ENCODE results near the gene MCF2L2. TPM values are rescaled to one million over a fixed set of nuclear protein-coding genes. Genes with fewer than 3 reads are reported as not detected.

The MCF2L2 gene
- total and polyA plus RNA-seq, 9 donors = 0.12 to 2.2 (median 0.61) TPM

DNA sequence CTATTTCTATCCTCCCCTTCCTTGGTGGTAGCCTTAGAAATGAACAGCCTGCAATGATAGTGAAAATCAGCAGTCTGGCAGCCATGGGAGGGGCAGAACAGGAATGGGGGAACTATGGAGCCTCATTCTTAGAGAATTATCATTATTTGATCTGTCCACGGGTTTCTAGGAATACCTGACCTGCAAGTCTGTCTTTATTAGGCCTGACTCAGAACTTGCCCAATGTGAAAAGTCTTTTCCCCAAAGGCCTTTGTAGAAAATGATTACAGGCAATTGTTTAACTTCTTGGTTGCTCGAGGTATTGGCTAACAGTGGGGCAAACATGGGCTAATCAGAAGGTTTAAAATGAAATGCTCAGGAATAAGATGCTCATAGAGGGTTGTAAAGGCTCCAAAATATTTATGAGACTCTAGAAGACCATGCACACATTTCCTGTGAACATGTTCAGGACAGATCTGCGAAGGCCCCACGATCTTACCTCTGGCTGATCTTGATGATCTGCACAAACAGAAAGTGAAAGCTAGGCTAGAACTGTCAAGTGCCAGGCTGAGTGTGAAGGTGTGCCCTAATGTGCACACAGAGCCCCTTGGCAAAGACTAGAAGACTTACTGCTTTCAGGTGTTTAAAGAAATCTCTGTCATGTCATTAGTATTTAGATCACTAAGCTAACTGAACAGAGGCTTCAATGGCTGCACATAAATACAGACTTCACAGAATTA is 226.3 kb downstream of the MCF2L2 start:
- Histone ChIP-seq H3K36me3 (no peaks in the 10 kb centered on the region), H3K9me3 (no peaks in the 10 kb centered on the region), H3K4me3 (no peak overlapping the region), H3K27ac (no peak overlapping the region), H3K27me3 (no peaks in the 10 kb centered on the region), H3K4me1 (ENCODE audit: insufficient read depth) (no peaks in the 10 kb centered on the region)
- no peak for DNase-seq
- TF ChIP-seq POLR2A (IDR thresholded peaks at IDR 0.05) (no peak), EP300 (IDR thresholded peaks at IDR 0.05) (no peak)
- TF ChIP-seq, protein P1, sequence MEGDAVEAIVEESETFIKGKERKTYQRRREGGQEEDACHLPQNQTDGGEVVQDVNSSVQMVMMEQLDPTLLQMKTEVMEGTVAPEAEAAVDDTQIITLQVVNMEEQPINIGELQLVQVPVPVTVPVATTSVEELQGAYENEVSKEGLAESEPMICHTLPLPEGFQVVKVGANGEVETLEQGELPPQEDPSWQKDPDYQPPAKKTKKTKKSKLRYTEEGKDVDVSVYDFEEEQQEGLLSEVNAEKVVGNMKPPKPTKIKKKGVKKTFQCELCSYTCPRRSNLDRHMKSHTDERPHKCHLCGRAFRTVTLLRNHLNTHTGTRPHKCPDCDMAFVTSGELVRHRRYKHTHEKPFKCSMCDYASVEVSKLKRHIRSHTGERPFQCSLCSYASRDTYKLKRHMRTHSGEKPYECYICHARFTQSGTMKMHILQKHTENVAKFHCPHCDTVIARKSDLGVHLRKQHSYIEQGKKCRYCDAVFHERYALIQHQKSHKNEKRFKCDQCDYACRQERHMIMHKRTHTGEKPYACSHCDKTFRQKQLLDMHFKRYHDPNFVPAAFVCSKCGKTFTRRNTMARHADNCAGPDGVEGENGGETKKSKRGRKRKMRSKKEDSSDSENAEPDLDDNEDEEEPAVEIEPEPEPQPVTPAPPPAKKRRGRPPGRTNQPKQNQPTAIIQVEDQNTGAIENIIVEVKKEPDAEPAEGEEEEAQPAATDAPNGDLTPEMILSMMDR (IDR thresholded peaks at IDR 0.05) = no peak
- intact Hi-C loops (cut with DNase I) = no loop called here
- WGBS, 3 donors = 87 to 90% (median 87%) methylated on average over 4 of the region's 4 CpGs

DNA sequence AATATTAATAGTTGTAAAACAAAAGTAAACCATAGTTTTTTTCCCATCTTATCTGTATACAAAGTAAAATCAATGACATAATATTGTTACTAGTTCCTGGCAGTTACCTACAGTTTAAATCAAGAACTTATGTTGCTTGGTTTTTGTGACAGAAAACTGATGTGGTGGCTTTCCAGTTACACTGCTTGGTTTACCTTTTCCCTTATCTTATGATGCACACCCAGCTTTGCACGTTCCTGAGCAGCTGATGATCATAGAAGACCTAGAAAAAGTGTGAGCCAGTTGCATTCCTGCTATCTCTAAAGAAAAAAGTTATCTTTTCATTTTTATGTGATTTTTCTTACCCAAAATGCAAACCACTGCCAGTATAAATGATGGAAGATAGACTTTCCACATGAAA is 229.5 kb downstream of the MCF2L2 start:
- no peaks in the 10 kb centered on the region for H3K4me1 ChIP-seq (ENCODE audit: insufficient read depth)
- no peak overlapping the region for H3K4me3 ChIP-seq
- H3K27me3 ChIP-seq = no peaks in the 10 kb centered on the region
- no peaks in the 10 kb centered on the region for H3K36me3 ChIP-seq
- H3K9me3 ChIP-seq = no peaks in the 10 kb centered on the region
- 34 to 44% (median 39%) methylated on average over 1 of the region's 1 CpG for WGBS, 3 donors
- intact Hi-C loops (cut with DNase I) = no loop called here
- TF ChIP-seq POLR2A (IDR thresholded peaks at IDR 0.05) (no peak), EP300 (IDR thresholded peaks at IDR 0.05) (no peak)
- TF ChIP-seq, protein P1 (IDR thresholded peaks at IDR 0.05) = no peak
- H3K27ac ChIP-seq = no peak overlapping the region
- no peak for DNase-seq

DNA sequence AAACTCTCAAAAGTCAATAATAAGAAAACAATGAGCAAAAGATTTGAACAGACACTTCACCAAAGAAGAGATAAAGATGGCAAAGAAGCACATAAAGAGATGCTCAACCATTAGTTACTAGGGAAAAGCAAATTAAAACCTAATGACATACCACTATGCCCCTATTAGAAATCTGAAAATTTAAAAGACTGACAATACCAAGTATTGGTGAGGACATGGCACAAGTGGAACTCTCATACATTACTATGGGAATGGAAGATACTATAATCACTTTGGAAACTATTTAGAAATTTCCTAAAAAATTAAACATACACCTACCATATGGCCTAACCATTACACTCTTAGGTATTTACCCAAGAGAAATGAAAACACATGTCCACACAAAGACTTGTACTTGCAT is 230.7 kb downstream of the MCF2L2 start:
- no peak for DNase-seq
- Histone ChIP-seq H3K4me3 (no peak overlapping the region), H3K27ac (no peak overlapping the region), H3K4me1 (ENCODE audit: insufficient read depth) (no peaks in the 10 kb centered on the region), H3K9me3 (no peaks in the 10 kb centered on the region), H3K36me3 (no peaks in the 10 kb centered on the region), H3K27me3 (no peaks in the 10 kb centered on the region)
- intact Hi-C loops (cut with DNase I) = no loop called here
- TF ChIP-seq, protein P1 (IDR thresholded peaks at IDR 0.05) = no peak
- TF ChIP-seq EP300 (IDR thresholded peaks at IDR 0.05) (no peak), POLR2A (IDR thresholded peaks at IDR 0.05) (no peak)

DNA sequence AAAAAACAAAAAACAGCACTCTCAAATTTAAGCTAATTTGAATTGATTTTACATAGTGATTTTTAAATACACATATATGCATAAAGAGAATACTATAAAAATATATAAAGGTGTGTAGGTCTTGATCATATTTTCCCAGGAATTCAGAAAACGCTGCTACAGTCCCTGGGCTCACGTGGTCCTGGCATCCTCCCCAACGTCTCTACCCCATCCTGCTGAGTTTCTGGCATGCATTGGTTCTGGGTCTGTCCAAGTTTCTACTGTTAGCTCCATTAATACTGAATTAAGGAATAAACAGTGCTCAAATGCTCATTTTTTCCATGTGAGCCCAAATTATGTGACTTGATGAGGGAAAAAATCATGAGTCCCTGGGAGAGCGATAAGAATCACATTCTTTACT is 233.2 kb downstream of the MCF2L2 start:
- no peak overlapping the region for H3K4me3 ChIP-seq
- DNase-seq = no peak
- intact Hi-C loops (cut with DNase I) = no loop called here
- H3K9me3 ChIP-seq = no peaks in the 10 kb centered on the region
- no peaks in the 10 kb centered on the region for H3K36me3 ChIP-seq
- TF ChIP-seq POLR2A (IDR thresholded peaks at IDR 0.05) = no peak
- TF ChIP-seq EP300 (IDR thresholded peaks at IDR 0.05) = no peak
- TF ChIP-seq, protein P1 (IDR thresholded peaks at IDR 0.05) = no peak
- 76 to 88% (median 83%) methylated on average over 4 of the region's 4 CpGs for WGBS, 3 donors
- H3K4me1 ChIP-seq (ENCODE audit: insufficient read depth) = no peaks in the 10 kb centered on the region
- H3K27me3 ChIP-seq = no peaks in the 10 kb centered on the region
- no peak overlapping the region for H3K27ac ChIP-seq
